WTC11 (cell line): ENCODE data around the gene CAB39. TPM values are rescaled to one million over a fixed set of nuclear protein-coding genes. Genes with fewer than 3 reads are reported as not detected.

Experiments
- ATAC-seq: fragments of 200-7000 bp; cut with Tn5 transposase; 2 replicates; pipeline ENCODE4 v1.10.0; 2021; ENCODE audit warnings: mild to moderate bottlenecking, moderate library complexity
- CTCF ChIA-PET: fragments of 300-600 bp; sonication (Branson Sonifier 250); formaldehyde crosslinking; loops from one replicate; lab custom pipeline; 2021; ENCODE audit warnings: antibody characterized with exemption; lab: Charles Lee
- POLR2A ChIA-PET: fragments of 350-600 bp; sonication (Branson Sonifier 250); formaldehyde crosslinking; loops from one replicate; lab custom pipeline; 2021; ENCODE audit warnings: antibody characterized with exemption; lab: Charles Lee
- DNase-seq: peaks from one replicate; pipeline ENCODE4 v3.0.0; 2021; ENCODE audit warnings: low spot score
- H3K27ac Mint-ChIP-seq: 2 replicates; pipeline ENCODE4 v1.8.0; 2021; ENCODE audit warnings: mixed read lengths
- H3K27me3 Mint-ChIP-seq: 2 replicates; pipeline ENCODE4 v1.8.0; 2021; ENCODE audit warnings: low read depth, mild to moderate bottlenecking, moderate library complexity, mixed read lengths
- H3K36me3 Mint-ChIP-seq: 2 replicates; pipeline ENCODE4 v1.8.0; 2021; ENCODE audit warnings: mixed read lengths
- H3K4me1 Mint-ChIP-seq: 2 replicates; pipeline ENCODE4 v1.8.0; 2022; ENCODE audit warnings: mixed read lengths
- H3K4me3 Mint-ChIP-seq: 2 replicates; pipeline ENCODE4 v1.8.0; 2021; ENCODE audit warnings: mild to moderate bottlenecking, moderate library complexity, mixed read lengths
- H3K9me3 Mint-ChIP-seq: 2 replicates; pipeline ENCODE4 v1.8.0; 2021; ENCODE audit warnings: mixed read lengths
- EMX1 ChIP-seq: fragments of 250-450 bp; sonication (Bioruptor Pico); IDR thresholded peaks from 2 replicates; pipeline ENCODE4 v1.8.0; 2021; ENCODE audit warnings: mild to moderate bottlenecking
- FOXJ3 ChIP-seq: sonication (generic); formaldehyde crosslinking; IDR thresholded peaks from 2 replicates; pipeline ENCODE4 v1.9.0; 2021; ENCODE audit warnings: missing genetic modification reagents, mild to moderate bottlenecking, borderline replicate concordance
- FOXK1 ChIP-seq: sonication (generic); formaldehyde crosslinking; IDR thresholded peaks from 2 replicates; pipeline ENCODE4 v1.8.0; 2022; ENCODE audit warnings: mild to moderate bottlenecking, moderate library complexity, missing genetic modification reagents
- IRF2 ChIP-seq: sonication (generic); formaldehyde crosslinking; IDR thresholded peaks from 2 replicates; pipeline ENCODE4 v1.8.0; 2022; ENCODE audit warnings: low read depth, missing genetic modification reagents, borderline replicate concordance
- JUN ChIP-seq: sonication (generic); formaldehyde crosslinking; IDR thresholded peaks from 2 replicates; pipeline ENCODE4 v1.8.0; 2023; ENCODE audit warnings: mild to moderate bottlenecking, missing genetic modification reagents
- NFATC4 ChIP-seq: fragments of 250-450 bp; sonication (Bioruptor Pico); IDR thresholded peaks from 2 replicates; pipeline ENCODE4 v1.9.0; 2021; ENCODE audit warnings: mild to moderate bottlenecking
- SMAD3 ChIP-seq: sonication (generic); formaldehyde crosslinking; IDR thresholded peaks from 2 replicates; pipeline ENCODE4 v1.8.0; 2022; ENCODE audit warnings: missing genetic modification reagents, mild to moderate bottlenecking, borderline replicate concordance
- TCF7 ChIP-seq: sonication (generic); formaldehyde crosslinking; IDR thresholded peaks from 2 replicates; pipeline ENCODE4 v1.8.0; 2022; ENCODE audit warnings: mild to moderate bottlenecking, low read depth, missing genetic modification reagents, moderate library complexity
- TEAD4 ChIP-seq: sonication (generic); formaldehyde crosslinking; IDR thresholded peaks from 2 replicates; pipeline ENCODE4 v1.8.0; 2022; ENCODE audit warnings: mild to moderate bottlenecking, missing genetic modification reagents
- ZNF138 ChIP-seq: sonication (generic); formaldehyde crosslinking; conservative IDR thresholded peaks from 2 replicates; pipeline ENCODE4 v1.8.1; 2022; ENCODE audit warnings: mild to moderate bottlenecking, moderate library complexity, missing genetic modification reagents
- ZNF263 ChIP-seq: sonication (generic); formaldehyde crosslinking; IDR thresholded peaks from 2 replicates; pipeline ENCODE4 v1.8.1; 2022; ENCODE audit warnings: low read depth, mild to moderate bottlenecking, moderate library complexity, missing genetic modification reagents
- ZNF317 ChIP-seq: sonication (generic); formaldehyde crosslinking; IDR thresholded peaks from 2 replicates; pipeline ENCODE4 v1.8.1; 2023; ENCODE audit warnings: low read depth, mild to moderate bottlenecking, moderate library complexity, missing genetic modification reagents, borderline replicate concordance
- ZNF416 ChIP-seq: fragments of 250-450 bp; sonication (Bioruptor Pico); IDR thresholded peaks from 2 replicates; pipeline ENCODE4 v1.9.0; 2021; ENCODE audit warnings: mild to moderate bottlenecking, inconsistent platforms
- ZNF512 ChIP-seq: sonication (generic); formaldehyde crosslinking; IDR thresholded peaks from 2 replicates; pipeline ENCODE4 v1.8.1; 2022; ENCODE audit warnings: missing genetic modification reagents, borderline replicate concordance
- total RNA-seq: library from RNA; stranded (reverse); gene quantifications from 3 replicates; pipeline ENCODE4 v1.2.3, GENCODE V29; 2021
- TF ChIP-seq, protein P1 (sequence below): sonication (generic); formaldehyde crosslinking; conservative IDR thresholded peaks from 2 replicates; pipeline ENCODE4 v1.8.1; 2023; ENCODE audit warnings: mild to moderate bottlenecking, low read depth, missing genetic modification reagents, moderate library complexity
- TF ChIP-seq, protein P2 (sequence below): sonication (generic); formaldehyde crosslinking; IDR thresholded peaks from 2 replicates; pipeline ENCODE4 v1.8.1; 2023; ENCODE audit warnings: mild to moderate bottlenecking, missing genetic modification reagents, borderline replicate concordance
- TF ChIP-seq, protein P3 (sequence below): sonication (generic); formaldehyde crosslinking; IDR thresholded peaks from 2 replicates; pipeline ENCODE4 v1.8.1; 2022; ENCODE audit warnings: mild to moderate bottlenecking, moderate library complexity, missing genetic modification reagents
- TF ChIP-seq, protein P4 (sequence below): sonication (generic); formaldehyde crosslinking; IDR thresholded peaks from 2 replicates; pipeline ENCODE4 v1.8.0; 2023; ENCODE audit warnings: missing genetic modification reagents, mild to moderate bottlenecking, borderline replicate concordance
- TF ChIP-seq, protein P5 (sequence below): fragments of 200-600 bp; IDR thresholded peaks from 2 replicates; pipeline ENCODE4 v1.8.0; 2022; ENCODE audit warnings: antibody characterized with exemption

Gene CAB39
- total RNA-seq, 1 experiment from 2014 or later = 36.9 TPM

DNA sequence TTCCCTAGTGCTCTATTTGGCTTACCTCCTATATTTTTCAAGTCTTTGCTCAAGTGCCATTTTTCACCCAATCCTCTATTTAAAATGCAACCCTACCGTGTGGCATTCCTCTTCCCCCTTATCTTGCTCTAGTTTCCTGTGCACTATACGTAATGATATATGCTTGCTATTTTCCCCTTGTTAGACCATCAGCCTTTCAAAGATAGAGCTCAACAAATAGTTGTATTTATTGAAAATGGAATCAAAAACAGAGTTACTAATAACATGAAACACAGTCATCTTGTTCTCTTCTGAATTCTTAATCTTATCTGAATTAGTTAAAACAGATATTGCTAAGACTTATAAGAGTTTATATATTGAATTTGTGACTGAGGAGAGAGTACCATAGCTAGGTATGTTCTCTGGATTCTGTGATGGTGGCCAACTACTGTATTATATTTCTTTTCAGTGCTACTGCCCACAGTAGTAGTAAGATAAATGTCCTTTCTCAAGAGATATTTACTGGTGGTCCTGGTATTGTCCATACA lies 55.3 kb downstream of the CAB39 start:
- ATAC-seq = no peak
- H3K4me1 Mint-ChIP-seq = peaks cover 23% of the 10 kb centered on the region
- no peak for TF ChIP-seq ZNF263 (CRISPR knock-in tag)
- TF ChIP-seq FOXJ3 (CRISPR knock-in tag) = no peak
- no peak for TF ChIP-seq ZNF416 (CRISPR knock-in tag)
- TF ChIP-seq NFATC4 (CRISPR knock-in tag) = no peak
- no peak for TF ChIP-seq IRF2 (CRISPR knock-in tag)
- no peak for TF ChIP-seq ZNF512 (CRISPR knock-in tag)
- TF ChIP-seq TEAD4 = no peak
- TF ChIP-seq ZNF317 (CRISPR knock-in tag) = no peak
- TF ChIP-seq, protein P1, sequence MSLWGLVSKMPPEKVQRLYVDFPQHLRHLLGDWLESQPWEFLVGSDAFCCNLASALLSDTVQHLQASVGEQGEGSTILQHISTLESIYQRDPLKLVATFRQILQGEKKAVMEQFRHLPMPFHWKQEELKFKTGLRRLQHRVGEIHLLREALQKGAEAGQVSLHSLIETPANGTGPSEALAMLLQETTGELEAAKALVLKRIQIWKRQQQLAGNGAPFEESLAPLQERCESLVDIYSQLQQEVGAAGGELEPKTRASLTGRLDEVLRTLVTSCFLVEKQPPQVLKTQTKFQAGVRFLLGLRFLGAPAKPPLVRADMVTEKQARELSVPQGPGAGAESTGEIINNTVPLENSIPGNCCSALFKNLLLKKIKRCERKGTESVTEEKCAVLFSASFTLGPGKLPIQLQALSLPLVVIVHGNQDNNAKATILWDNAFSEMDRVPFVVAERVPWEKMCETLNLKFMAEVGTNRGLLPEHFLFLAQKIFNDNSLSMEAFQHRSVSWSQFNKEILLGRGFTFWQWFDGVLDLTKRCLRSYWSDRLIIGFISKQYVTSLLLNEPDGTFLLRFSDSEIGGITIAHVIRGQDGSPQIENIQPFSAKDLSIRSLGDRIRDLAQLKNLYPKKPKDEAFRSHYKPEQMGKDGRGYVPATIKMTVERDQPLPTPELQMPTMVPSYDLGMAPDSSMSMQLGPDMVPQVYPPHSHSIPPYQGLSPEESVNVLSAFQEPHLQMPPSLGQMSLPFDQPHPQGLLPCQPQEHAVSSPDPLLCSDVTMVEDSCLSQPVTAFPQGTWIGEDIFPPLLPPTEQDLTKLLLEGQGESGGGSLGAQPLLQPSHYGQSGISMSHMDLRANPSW (CRISPR knock-in tag) = no peak
- no peak for TF ChIP-seq SMAD3 (CRISPR knock-in tag)
- TF ChIP-seq, protein P2, sequence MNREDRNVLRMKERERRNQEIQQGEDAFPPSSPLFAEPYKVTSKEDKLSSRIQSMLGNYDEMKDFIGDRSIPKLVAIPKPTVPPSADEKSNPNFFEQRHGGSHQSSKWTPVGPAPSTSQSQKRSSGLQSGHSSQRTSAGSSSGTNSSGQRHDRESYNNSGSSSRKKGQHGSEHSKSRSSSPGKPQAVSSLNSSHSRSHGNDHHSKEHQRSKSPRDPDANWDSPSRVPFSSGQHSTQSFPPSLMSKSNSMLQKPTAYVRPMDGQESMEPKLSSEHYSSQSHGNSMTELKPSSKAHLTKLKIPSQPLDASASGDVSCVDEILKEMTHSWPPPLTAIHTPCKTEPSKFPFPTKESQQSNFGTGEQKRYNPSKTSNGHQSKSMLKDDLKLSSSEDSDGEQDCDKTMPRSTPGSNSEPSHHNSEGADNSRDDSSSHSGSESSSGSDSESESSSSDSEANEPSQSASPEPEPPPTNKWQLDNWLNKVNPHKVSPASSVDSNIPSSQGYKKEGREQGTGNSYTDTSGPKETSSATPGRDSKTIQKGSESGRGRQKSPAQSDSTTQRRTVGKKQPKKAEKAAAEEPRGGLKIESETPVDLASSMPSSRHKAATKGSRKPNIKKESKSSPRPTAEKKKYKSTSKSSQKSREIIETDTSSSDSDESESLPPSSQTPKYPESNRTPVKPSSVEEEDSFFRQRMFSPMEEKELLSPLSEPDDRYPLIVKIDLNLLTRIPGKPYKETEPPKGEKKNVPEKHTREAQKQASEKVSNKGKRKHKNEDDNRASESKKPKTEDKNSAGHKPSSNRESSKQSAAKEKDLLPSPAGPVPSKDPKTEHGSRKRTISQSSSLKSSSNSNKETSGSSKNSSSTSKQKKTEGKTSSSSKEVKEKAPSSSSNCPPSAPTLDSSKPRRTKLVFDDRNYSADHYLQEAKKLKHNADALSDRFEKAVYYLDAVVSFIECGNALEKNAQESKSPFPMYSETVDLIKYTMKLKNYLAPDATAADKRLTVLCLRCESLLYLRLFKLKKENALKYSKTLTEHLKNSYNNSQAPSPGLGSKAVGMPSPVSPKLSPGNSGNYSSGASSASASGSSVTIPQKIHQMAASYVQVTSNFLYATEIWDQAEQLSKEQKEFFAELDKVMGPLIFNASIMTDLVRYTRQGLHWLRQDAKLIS (CRISPR knock-in tag) = no peak
- TF ChIP-seq, protein P3, sequence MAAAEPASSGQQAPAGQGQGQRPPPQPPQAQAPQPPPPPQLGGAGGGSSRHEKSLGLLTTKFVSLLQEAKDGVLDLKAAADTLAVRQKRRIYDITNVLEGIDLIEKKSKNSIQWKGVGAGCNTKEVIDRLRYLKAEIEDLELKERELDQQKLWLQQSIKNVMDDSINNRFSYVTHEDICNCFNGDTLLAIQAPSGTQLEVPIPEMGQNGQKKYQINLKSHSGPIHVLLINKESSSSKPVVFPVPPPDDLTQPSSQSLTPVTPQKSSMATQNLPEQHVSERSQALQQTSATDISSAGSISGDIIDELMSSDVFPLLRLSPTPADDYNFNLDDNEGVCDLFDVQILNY (CRISPR knock-in tag) = no peak
- no peak for TF ChIP-seq JUN (CRISPR knock-in tag)
- no peak for TF ChIP-seq ZNF138 (CRISPR knock-in tag)
- TF ChIP-seq, all 79 proteins: peak for 0
- H3K4me3 Mint-ChIP-seq = no peak overlapping the region
- no peaks in the 10 kb centered on the region for H3K27me3 Mint-ChIP-seq
- H3K9me3 Mint-ChIP-seq = no peaks in the 10 kb centered on the region; the same call in 1 of the 2 replicates
- H3K27ac Mint-ChIP-seq = 0 out of 2 replicates have a peak overlapping the region, but pooled peaks have one; percentile 17
- POLR2A ChIA-PET = no interaction called here
- no peaks in the 10 kb centered on the region for H3K36me3 Mint-ChIP-seq
- no peak for DNase-seq
- CTCF ChIA-PET = interaction anchor here (0.6 to 0.8 kb wide), 2 partner anchors 31 to 461 kb away, joined by 3 read pairs; no protein-coding TSS in a partner anchor

- no peaks in the 10 kb centered on the region for H3K36me3 Mint-ChIP-seq
- H3K27ac Mint-ChIP-seq = no peak overlapping the region
- POLR2A ChIA-PET = no interaction called here
- TF ChIP-seq, protein P4, sequence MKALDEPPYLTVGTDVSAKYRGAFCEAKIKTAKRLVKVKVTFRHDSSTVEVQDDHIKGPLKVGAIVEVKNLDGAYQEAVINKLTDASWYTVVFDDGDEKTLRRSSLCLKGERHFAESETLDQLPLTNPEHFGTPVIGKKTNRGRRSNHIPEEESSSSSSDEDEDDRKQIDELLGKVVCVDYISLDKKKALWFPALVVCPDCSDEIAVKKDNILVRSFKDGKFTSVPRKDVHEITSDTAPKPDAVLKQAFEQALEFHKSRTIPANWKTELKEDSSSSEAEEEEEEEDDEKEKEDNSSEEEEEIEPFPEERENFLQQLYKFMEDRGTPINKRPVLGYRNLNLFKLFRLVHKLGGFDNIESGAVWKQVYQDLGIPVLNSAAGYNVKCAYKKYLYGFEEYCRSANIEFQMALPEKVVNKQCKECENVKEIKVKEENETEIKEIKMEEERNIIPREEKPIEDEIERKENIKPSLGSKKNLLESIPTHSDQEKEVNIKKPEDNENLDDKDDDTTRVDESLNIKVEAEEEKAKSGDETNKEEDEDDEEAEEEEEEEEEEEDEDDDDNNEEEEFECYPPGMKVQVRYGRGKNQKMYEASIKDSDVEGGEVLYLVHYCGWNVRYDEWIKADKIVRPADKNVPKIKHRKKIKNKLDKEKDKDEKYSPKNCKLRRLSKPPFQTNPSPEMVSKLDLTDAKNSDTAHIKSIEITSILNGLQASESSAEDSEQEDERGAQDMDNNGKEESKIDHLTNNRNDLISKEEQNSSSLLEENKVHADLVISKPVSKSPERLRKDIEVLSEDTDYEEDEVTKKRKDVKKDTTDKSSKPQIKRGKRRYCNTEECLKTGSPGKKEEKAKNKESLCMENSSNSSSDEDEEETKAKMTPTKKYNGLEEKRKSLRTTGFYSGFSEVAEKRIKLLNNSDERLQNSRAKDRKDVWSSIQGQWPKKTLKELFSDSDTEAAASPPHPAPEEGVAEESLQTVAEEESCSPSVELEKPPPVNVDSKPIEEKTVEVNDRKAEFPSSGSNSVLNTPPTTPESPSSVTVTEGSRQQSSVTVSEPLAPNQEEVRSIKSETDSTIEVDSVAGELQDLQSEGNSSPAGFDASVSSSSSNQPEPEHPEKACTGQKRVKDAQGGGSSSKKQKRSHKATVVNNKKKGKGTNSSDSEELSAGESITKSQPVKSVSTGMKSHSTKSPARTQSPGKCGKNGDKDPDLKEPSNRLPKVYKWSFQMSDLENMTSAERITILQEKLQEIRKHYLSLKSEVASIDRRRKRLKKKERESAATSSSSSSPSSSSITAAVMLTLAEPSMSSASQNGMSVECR = no peak
- no peak for TF ChIP-seq FOXK1
- TF ChIP-seq, protein P5, sequence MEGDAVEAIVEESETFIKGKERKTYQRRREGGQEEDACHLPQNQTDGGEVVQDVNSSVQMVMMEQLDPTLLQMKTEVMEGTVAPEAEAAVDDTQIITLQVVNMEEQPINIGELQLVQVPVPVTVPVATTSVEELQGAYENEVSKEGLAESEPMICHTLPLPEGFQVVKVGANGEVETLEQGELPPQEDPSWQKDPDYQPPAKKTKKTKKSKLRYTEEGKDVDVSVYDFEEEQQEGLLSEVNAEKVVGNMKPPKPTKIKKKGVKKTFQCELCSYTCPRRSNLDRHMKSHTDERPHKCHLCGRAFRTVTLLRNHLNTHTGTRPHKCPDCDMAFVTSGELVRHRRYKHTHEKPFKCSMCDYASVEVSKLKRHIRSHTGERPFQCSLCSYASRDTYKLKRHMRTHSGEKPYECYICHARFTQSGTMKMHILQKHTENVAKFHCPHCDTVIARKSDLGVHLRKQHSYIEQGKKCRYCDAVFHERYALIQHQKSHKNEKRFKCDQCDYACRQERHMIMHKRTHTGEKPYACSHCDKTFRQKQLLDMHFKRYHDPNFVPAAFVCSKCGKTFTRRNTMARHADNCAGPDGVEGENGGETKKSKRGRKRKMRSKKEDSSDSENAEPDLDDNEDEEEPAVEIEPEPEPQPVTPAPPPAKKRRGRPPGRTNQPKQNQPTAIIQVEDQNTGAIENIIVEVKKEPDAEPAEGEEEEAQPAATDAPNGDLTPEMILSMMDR = no peak
- no peak for TF ChIP-seq IRF2 (CRISPR knock-in tag)
- TF ChIP-seq EMX1 (CRISPR knock-in tag) = no peak
- no peak for TF ChIP-seq TCF7 (CRISPR knock-in tag)
Measured at GRCh38 chr2:230770804-230771203, 58.2 kb downstream of the CAB39 start.

More at GRCh38 chr2:230770804-230771203, 58.2 kb downstream of the CAB39 start:
- peaks cover 17% of the 10 kb centered on the region for H3K4me1 Mint-ChIP-seq
- H3K4me3 Mint-ChIP-seq = no peak overlapping the region
- CTCF ChIA-PET = interaction anchor here (0.6 kb wide), 1 partner anchor 705 kb away, joined by 3 read pairs; no protein-coding TSS in a partner anchor
- DNase-seq = no peak
- no peaks in the 10 kb centered on the region for H3K27me3 Mint-ChIP-seq
- no peak for ATAC-seq
- H3K9me3 Mint-ChIP-seq = no peaks in the 10 kb centered on the region; the same call in 1 of the 2 replicates
